Liver (tissue), 9 donors: ENCODE results near the gene GDF9. TPM values are rescaled to one million over a fixed set of nuclear protein-coding genes. Genes with fewer than 3 reads are reported as not detected.
A peak's percentile ranks its signal among the peaks of the same experiment; 100 is the strongest.

Source experiments
- DNase-seq: peaks from one replicate; pipeline ENCODE4 v3.0.0-alpha.2; 2017; ENCODE audit warnings: low spot score
- H3K27ac ChIP-seq, 2 donors: one replicate each; pipeline ENCODE4 v1.7.0; 2013; ENCODE audit warnings: inconsistent platforms in 2 of 2, low read length in 2 of 2, control low read depth in 1 of 2, low read depth in 1 of 2, mild to moderate bottlenecking in 1 of 2
- H3K27me3 ChIP-seq, 4 donors: one replicate each; pipeline versions ENCODE4 v1.6.1 to v1.7.0; 2013; ENCODE audit warnings: low read length in 3 of 4, inconsistent platforms in 1 of 4, mild to moderate bottlenecking in 1 of 4, moderate library complexity in 1 of 4; ENCODE audit not compliant: control insufficient read depth in 4 of 4, insufficient read depth in 4 of 4
- H3K36me3 ChIP-seq, 4 donors: one replicate each; pipeline versions ENCODE4 v1.6.1 to v1.7.0; 2013; ENCODE audit warnings: low read length in 3 of 4, mild to moderate bottlenecking in 3 of 4, low read depth in 1 of 4, moderate library complexity in 1 of 4; ENCODE audit not compliant: control insufficient read depth in 4 of 4, insufficient read depth in 3 of 4
- H3K4me1 ChIP-seq, 4 donors: one replicate each; pipeline versions ENCODE4 v1.6.1 to v1.7.0; 2013; ENCODE audit warnings: low read length in 3 of 4, mild to moderate bottlenecking in 3 of 4, moderate library complexity in 1 of 4; ENCODE audit not compliant: control insufficient read depth in 4 of 4, insufficient read depth in 4 of 4
- H3K4me3 ChIP-seq, 3 donors: one replicate each; pipeline versions ENCODE4 v1.6.1 to v1.7.0; 2013; ENCODE audit warnings: low read length in 3 of 3, control low read depth in 1 of 3, low read depth in 1 of 3, mild to moderate bottlenecking in 1 of 3
- H3K9ac ChIP-seq, 2 donors: one replicate each; pipeline ENCODE4 v1.7.0; 2013; ENCODE audit warnings: low read length in 2 of 2, mild to moderate bottlenecking in 2 of 2, moderate library complexity in 2 of 2, control low read depth in 1 of 2, low read depth in 1 of 2
- H3K9me3 ChIP-seq, 4 donors: one replicate each; pipeline versions ENCODE4 v1.6.1 to v1.7.0; 2013; ENCODE audit warnings: low read length in 3 of 4; ENCODE audit not compliant: control insufficient read depth in 4 of 4
- ATF3 ChIP-seq: IDR thresholded peaks from 2 replicates; pipeline ENCODE4 v1.6.1; 2016; ENCODE audit warnings: antibody characterized with exemption
- CTCF ChIP-seq: fragments of 150-350 bp; IDR thresholded peaks from 2 replicates; pipeline ENCODE4 v1.5.1; 2017; ENCODE audit warnings: improper control_type of control experiment, low read depth, low read length; ENCODE audit not compliant: missing input control
- EGR1 ChIP-seq, 2 donors: IDR thresholded peaks; 2 replicates each; pipeline ENCODE4 v1.6.1; 2016 to 2018; ENCODE audit warnings: antibody characterized with exemption in 2 of 2, low read depth in 2 of 2
- FOXA1 ChIP-seq: IDR thresholded peaks from 2 replicates; pipeline ENCODE4 v1.6.1; 2016; ENCODE audit warnings: antibody characterized with exemption
- FOXA2 ChIP-seq: IDR thresholded peaks from 2 replicates; pipeline ENCODE4 v1.6.1; 2016; ENCODE audit warnings: antibody characterized with exemption
- GABPA ChIP-seq, 2 donors: IDR thresholded peaks in 1 of 2; conservative IDR thresholded peaks in 1 of 2; 2 replicates each; pipeline ENCODE4 v1.6.1; 2016; ENCODE audit warnings: antibody characterized with exemption in 2 of 2, mild to moderate bottlenecking in 1 of 2, moderate library complexity in 1 of 2
- HNF4A ChIP-seq, 2 donors: conservative IDR thresholded peaks; 2 replicates each; pipeline ENCODE4 v1.6.1; 2016; ENCODE audit warnings: antibody characterized with exemption in 2 of 2, mild to moderate bottlenecking in 2 of 2
- HNF4G ChIP-seq: IDR thresholded peaks from 2 replicates; pipeline ENCODE4 v1.6.1; 2016; ENCODE audit warnings: antibody characterized with exemption
- JUND ChIP-seq, 2 donors: IDR thresholded peaks; 2 replicates each; pipeline ENCODE4 v1.6.1; 2016; ENCODE audit warnings: antibody characterized with exemption in 2 of 2
- MAX ChIP-seq: IDR thresholded peaks from 2 replicates; pipeline ENCODE4 v1.6.1; 2016; ENCODE audit warnings: antibody characterized with exemption
- NR2F2 ChIP-seq: IDR thresholded peaks from 2 replicates; pipeline ENCODE4 v1.6.1; 2016; ENCODE audit warnings: antibody characterized with exemption
- RAD21 ChIP-seq, 2 donors: IDR thresholded peaks; 2 replicates each; pipeline ENCODE4 v1.6.1; 2016; ENCODE audit warnings: antibody characterized with exemption in 2 of 2, mild to moderate bottlenecking in 2 of 2
- REST ChIP-seq: IDR thresholded peaks from 2 replicates; pipeline ENCODE4 v1.6.1; 2016; ENCODE audit warnings: antibody characterized with exemption, mild to moderate bottlenecking
- RXRA ChIP-seq, 2 donors: IDR thresholded peaks; 2 replicates each; pipeline ENCODE4 v1.6.1; 2017 to 2018; ENCODE audit warnings: antibody characterized with exemption in 2 of 2, mild to moderate bottlenecking in 1 of 2
- SP1 ChIP-seq: IDR thresholded peaks from 2 replicates; pipeline ENCODE4 v1.6.1; 2018; ENCODE audit warnings: antibody characterized with exemption, mild to moderate bottlenecking
- TAF1 ChIP-seq: conservative IDR thresholded peaks from 2 replicates; pipeline ENCODE4 v1.6.1; 2016; ENCODE audit warnings: antibody characterized with exemption, mild to moderate bottlenecking
- ZBTB33 ChIP-seq: IDR thresholded peaks from 2 replicates; pipeline ENCODE4 v1.6.1; 2016; ENCODE audit warnings: antibody characterized with exemption
- WGBS: extraction: QIAGEN DNeasy Blood & Tissue Kit; methylation state at CpG from one replicate; pipeline ENCODE4 v1.1.7; 2013; 5-methylcytosine and 5-hydroxymethylcytosine counted together
- polyA plus RNA-seq, 2 donors: library from polyadenylated mRNA; stranded (reverse) in 1 of 2; unstranded in 1 of 2; fragments of 200-250 nt in 1 of 2; fragments of >200 nt in 1 of 2; fragmentation: Nextera tagmentation in 1 of 2; extraction: Ambion mirVana in 1 of 2; gene quantifications; one replicate each; pipeline versions ENCODE4 v1.2.1 to v1.2.3, GENCODE V29; 2013 to 2015
- total RNA-seq, 2 donors: library from RNA; depleted of rRNA; stranded (reverse); fragments of >200 nt; gene quantifications; one replicate each; pipeline ENCODE4 v1.2.3, GENCODE V29; 2014
- donor health status: healthy.
- donor health status: healthy.
- donor health status: healthy.
- donor health status: healthy.
- donor health status: healthy.

GDF9 gene
- total and polyA plus RNA-seq, 4 donors = 0.08 to 0.10 (median 0.08) TPM; not detected in 1

GRCh38 chr5:132865668-132866341, 464 bp downstream of the GDF9 start:
- WGBS = 32% methylated on average over 30 of the region's 30 CpGs
- H3K27me3 ChIP-seq = no peaks in the 10 kb centered on the region
- H3K36me3 ChIP-seq = peaks cover 0 to 15% (median 8%) of the 10 kb centered on the region in 4 donors
- no peak for DNase-seq
- H3K4me1 ChIP-seq = peaks cover 9 to 36% (median 16%) of the 10 kb centered on the region in 4 donors
- H3K27ac ChIP-seq = peak overlapping the region; percentile 98 to 99
- H3K4me3 ChIP-seq = peak overlapping the region; percentile 29 to 71 (median 34)
- no peak for TF ChIP-seq FOXA2
- no peak for TF ChIP-seq REST
- TF ChIP-seq CTCF = no peak
- no peak for TF ChIP-seq FOXA1
- no peak for TF ChIP-seq HNF4A (conservative IDR thresholded peaks at IDR 0.05)
- TF ChIP-seq GABPA (IDR thresholded peaks at IDR 0.05 in 1 of 2, conservative IDR thresholded peaks at IDR 0.05 in 1 of 2) = no peak
- no peak for TF ChIP-seq SP1
- no peak for TF ChIP-seq JUND (IDR thresholded peaks at IDR 0.05)
- no peak for TF ChIP-seq EGR1 (IDR thresholded peaks at IDR 0.05; ENCODE audit: low read depth in 2 of 2)
- TF ChIP-seq ATF3 = no peak
- H3K9ac ChIP-seq = peak overlapping the region; percentile 94 to 99
- no peaks in the 10 kb centered on the region for H3K9me3 ChIP-seq

GRCh38 chr5:132860742-132861141, 5.5 kb downstream of the GDF9 start:
- no peak overlapping the region for H3K9ac ChIP-seq
- H3K27me3 ChIP-seq = no peaks in the 10 kb centered on the region
- H3K27ac ChIP-seq = no peak overlapping the region
- no peak overlapping the region for H3K4me3 ChIP-seq
- H3K4me1 ChIP-seq = peaks cover 0 to 4% (median 3%) of the 10 kb centered on the region in 4 donors
- 83% methylated on average over 5 of the region's 5 CpGs for WGBS
- no peak for DNase-seq
- no peaks in the 10 kb centered on the region for H3K9me3 ChIP-seq
- H3K36me3 ChIP-seq = no peaks in the 10 kb centered on the region
- TF ChIP-seq TAF1 (no peak), HNF4G (no peak), FOXA2 (no peak), MAX (no peak), NR2F2 (no peak), ATF3 (no peak), RAD21 (IDR thresholded peaks at IDR 0.05) (no peak), JUND (IDR thresholded peaks at IDR 0.05) (no peak), SP1 (no peak), CTCF (no peak), HNF4A (conservative IDR thresholded peaks at IDR 0.05) (no peak), ZBTB33 (no peak), FOXA1 (no peak), RXRA (IDR thresholded peaks at IDR 0.05) (no peak)
